GM18870 (cell line): ENCODE data around the gene ABCG2.
"Not testable (repeated sequence)": the region's sequence is repeated elsewhere in the genome, so short reads cannot be mapped to it uniquely, and the experiment has no call there.

ENCODE experiments used
- ATAC-seq: cut with Tn5 transposase; IDR thresholded peaks from one replicate; pipeline ENCODE4 v1.9.1; 2021; ENCODE audit warnings: moderate library complexity; ENCODE audit not compliant: unreplicated experiment

Gene ABCG2

GRCh38 chr4:88169298-88169697 lies 10.9 kb upstream of the ABCG2 start:
- ATAC-seq: no peak

DNA sequence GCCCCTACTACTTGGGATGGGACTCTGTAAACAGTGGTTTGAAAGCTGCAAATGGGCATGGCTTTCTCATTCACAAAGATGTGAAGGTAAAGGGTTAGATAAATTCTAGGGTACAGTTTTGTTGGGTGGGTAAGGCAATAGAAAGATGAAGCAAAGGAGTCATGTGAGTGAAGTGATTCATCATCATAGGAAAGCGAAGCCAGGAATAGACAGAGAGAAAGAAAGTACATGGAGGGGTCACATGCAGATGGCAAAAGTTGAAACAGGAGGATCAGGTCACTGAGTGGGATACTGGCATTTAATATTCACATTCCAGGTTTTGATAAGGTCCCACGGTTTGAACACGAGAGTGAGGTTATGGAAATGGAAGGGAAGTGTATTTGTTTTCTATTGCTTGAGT lies 8.2 kb upstream of the ABCG2 start:
- no peak for ATAC-seq

DNA sequence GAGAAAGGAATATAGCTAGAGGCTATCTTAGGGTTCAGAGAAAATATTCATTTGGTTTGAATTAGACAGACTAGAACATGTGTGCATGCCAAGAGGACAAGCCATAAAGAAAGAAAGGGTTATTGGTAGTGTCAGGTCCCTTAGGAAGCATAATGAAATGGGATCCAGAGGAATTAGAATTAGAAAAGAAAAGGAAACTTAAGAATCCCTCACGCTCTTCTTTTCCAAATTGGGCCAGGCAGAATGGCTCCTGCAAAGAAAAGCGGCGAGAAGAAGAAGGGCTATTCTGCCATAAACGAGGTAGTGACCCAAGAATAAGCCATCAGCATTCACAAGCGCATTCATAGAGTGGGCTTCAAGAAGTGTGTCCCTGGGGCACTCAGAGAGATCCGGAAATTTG lies 4.9 kb upstream of the ABCG2 start:
- ATAC-seq: no peak

GRCh38 chr4:88162626-88163025 lies 4.2 kb upstream of the ABCG2 start:
- ATAC-seq: no peak

DNA sequence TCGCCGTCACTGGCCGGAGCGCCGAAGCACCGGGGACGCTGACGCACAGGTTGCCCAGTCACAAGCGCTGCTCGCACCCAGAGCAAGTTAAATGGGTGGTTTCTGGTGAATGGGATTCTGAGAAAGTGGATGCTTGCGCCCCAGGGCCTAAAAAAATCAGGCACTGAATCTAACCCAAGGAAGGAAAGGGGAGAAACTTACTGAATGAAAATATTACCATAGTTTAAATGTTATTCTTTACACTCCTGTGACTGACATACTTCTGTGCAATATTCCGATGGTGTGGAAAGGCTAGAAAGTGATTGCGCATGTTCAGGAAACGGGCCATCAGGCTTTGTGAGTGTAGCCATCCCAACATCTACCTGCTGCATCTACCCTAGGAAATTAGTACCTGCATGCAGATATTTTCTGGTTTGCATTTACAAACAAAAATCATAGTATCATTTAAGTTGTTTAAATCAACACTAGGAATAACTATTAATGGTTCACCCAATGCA lies 838 bp upstream of the ABCG2 start:
- no peak for ATAC-seq

- ATAC-seq: peak; percentile 42
Measured at GRCh38 chr4:88158038-88158488, 376 bp downstream of the ABCG2 start.

GRCh38 chr4:88152331-88152730 lies 6.1 kb downstream of the ABCG2 start:
- ATAC-seq: not testable (repeated sequence)

DNA sequence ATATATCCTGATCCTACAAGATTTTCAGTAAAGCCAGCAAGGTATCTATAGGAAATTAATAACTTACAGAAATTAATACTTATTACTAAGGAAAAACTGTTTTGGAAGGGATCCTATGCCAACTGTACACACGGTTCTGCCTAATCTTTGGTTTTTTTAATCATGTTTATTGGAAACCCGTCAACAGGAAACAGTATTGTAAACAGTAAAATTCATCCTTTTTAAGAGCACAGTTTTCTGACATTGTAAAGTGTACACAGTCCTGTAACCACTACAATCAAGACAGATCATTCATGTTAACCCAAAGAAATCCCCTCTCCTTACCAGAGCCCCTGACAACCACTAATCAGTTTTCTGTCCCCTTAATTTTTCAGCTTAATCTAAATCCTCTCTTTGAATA lies 9.9 kb downstream of the ABCG2 start:
- no peak for ATAC-seq

DNA sequence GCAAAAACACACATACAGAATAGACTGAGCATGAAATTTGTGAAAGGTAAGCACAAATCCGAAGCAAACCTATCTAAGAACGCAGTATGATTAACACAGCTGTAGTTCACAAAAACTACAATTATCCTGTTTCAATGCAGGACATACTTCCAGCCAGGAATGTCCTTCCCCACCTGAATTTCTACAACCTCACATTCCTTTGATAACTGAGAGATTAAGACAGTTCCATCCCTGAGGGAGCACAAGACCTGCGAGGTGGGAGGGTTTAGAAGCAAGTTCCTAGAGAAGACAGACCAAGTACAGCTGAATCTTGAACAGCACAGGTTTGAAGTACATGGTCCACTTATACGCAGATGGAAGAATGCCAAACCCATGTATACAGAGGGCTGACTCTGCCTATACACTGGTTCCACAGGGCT lies 10.6 kb downstream of the ABCG2 start:
- no peak for ATAC-seq

- ATAC-seq: no peak
Measured at GRCh38 chr4:88146891-88147290, 11.5 kb downstream of the ABCG2 start.

GRCh38 chr4:88144866-88145300 lies 13.6 kb downstream of the ABCG2 start:
- no peak for ATAC-seq

- ATAC-seq: no peak
Measured at GRCh38 chr4:88144048-88144447, 14.4 kb downstream of the ABCG2 start.

- no peak for ATAC-seq
Measured at GRCh38 chr4:88143504-88143903, 14.9 kb downstream of the ABCG2 start.

GRCh38 chr4:88138561-88138960 lies 19.9 kb downstream of the ABCG2 start:
- ATAC-seq: no peak

DNA sequence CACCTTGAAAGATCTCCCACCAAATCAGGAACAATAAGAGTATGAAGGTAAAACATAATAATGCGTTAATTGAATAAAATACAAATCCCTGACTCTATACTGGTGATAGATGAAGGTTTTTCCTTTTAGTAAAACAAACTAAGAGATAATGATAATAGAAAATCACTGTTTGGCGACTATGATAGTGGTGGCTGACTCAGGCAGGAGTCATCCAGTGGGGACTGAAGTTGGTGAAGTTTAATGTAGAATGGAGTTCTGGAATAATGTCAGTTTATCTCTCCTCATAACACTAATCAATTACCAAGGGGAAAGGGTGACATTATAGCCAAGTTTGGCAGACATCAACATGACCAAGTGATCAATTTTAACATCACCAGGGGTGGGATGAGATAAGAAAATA lies 21.3 kb downstream of the ABCG2 start:
- ATAC-seq: no peak

- ATAC-seq: no peak
Measured at GRCh38 chr4:88136249-88136648, 22.2 kb downstream of the ABCG2 start.

DNA sequence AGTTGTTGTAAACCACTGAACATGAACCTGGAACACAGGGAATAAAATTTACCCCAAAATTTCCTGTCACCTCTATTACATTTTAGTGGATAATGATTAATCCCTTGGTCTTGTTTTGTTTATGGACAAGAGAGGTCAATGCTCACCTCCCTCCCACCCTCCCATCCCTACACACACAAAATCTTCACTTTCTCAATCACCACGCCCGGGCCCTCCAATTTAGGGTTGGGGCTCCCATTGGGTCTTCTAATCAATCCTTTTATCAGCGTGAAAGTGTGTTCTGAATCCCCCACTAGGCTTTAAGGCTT lies 23.1 kb downstream of the ABCG2 start:
- no peak for ATAC-seq

DNA sequence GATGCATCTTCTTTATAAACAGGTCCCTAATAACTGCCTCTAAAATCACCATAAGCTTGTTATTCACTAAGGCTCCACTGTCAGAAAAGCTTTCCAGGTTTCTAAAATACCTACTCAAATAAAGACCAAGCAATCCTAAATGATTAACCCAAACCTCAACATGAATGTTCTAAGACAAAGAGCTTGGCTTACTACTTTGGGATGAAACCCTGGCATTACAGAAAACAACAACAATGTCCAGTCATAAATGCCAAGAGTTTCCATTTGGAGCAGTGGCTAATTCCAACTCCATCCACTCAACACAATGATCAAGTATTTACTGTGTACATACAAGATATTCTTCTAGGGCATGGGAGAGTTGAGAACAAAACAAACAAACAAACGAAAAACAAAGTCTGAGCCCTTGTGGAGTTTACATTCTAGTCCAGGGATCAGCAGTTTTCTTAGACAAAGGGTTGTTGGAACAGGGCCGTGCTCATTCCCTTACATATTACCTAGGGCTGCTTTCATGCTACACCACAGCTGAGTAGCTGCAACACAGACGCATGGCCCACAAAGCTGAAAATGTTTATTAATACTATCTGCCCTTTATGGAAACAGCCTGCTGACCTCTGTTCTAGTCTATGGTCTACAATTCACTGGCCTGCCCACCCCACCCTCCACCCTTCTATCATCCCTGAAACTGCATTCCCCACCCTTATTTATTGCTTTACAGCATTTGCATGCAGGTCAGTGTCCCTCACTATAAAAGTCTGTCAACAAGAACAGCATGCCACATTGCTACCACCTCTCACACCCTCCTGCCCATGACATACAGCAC lies 23.7 kb downstream of the ABCG2 start:
- no peak for ATAC-seq

- no peak for ATAC-seq
Measured at GRCh38 chr4:88134111-88134510, 24.3 kb downstream of the ABCG2 start.

DNA sequence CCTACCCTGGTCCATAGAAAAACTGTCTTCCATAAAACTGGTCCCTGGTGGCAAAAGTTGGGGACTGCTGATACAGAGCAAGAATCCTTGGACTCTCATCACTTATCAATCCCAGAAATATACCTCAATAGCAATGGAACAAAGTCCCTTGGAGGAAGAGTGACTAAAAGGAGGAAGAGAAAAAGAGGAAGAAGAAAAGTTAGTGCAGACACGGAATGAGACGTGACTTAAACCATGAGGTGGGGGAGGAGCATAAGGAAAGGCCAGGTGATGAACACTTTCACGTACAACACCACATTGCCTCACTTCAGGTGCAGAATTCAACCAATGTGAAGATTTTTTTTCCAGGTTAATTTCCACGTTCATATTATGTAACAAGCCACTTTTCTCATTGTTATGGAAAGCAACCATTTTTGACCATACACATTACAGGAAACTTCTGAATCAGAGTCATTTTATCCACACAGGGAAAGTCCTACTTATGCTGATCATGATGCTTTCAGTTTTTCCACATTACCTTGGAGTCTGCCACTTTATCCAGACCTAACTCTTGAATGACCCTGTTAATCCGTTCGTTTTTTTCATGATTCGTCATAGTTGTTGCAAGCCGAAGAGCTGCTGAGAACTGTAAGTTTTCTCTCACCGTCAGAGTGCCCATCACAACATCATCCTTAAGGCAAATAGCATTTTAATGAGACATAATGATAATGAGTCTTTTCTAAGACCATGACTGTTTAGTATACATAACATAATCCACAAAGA lies 27.7 kb downstream of the ABCG2 start:
- no peak for ATAC-seq

DNA sequence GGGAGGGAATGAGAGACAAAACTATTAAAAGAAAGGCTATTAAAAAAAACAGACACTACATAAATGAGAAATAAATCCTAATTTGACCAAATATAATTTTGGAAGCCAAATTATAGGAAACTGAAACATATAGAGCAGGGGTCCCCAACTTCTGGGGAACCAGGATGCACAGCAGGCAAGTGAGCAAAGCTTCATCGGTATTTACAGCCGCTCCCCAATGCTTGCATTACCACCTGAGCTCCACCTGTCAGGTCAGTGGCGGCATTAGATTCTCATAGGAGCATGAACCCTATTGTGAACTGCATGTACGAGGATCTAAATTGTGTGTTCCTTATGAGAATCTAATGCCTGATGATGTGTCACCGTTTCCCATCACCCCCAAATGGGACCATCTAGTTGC lies 28.4 kb downstream of the ABCG2 start:
- ATAC-seq: no peak

DNA sequence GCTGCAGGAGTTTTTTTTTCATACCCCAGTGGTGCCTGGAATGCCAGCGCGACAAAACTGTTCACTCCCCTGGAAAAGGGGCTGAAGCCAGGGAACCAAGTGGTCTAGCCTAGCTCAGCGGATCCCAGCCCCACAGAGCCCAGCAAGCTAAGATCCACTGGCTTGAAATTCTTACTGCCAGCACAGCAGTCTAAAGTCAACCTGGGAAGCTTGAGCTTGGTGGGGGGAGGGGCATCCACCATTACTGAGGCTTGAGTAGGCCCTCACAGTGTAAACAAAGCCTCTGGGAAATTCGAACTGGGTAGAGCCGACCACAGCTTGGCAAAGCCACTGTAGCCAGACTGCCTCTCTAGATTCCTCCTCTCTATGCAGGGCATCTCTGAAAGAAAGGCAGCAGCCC lies 36.2 kb downstream of the ABCG2 start:
- ATAC-seq: not testable (repeated sequence)
